Ovary (tissue), 9 donors: ENCODE data around the gene GRID2. TPM values are rescaled to one million over a fixed set of nuclear protein-coding genes. Genes with fewer than 3 reads are reported as not detected.
"Not testable (repeated sequence)": the region's sequence is repeated elsewhere in the genome, so short reads cannot be mapped to it uniquely, and the experiment has no call there.

ENCODE experiments used
- DNase-seq, 5 donors: peaks; one replicate each; pipeline ENCODE4 v3.0.0-alpha.2; 2019 to 2020
- H3K27ac ChIP-seq, 2 donors: fragments of 200-600 bp; one replicate each; pipeline versions ENCODE4 v1.5.1 to v1.8.0; 2019 to 2022
- H3K27me3 ChIP-seq: fragments of 200-600 bp; one replicate; pipeline ENCODE4 v1.8.0; 2022
- H3K36me3 ChIP-seq: fragments of 200-600 bp; sonication (generic); one replicate; pipeline ENCODE4 v1.5.1; 2019
- H3K4me1 ChIP-seq: one replicate; pipeline ENCODE4 v1.8.1; 2013; ENCODE audit warnings: mild to moderate bottlenecking, moderate library complexity; ENCODE audit not compliant: insufficient read depth
- H3K4me3 ChIP-seq: fragments of 200-600 bp; sonication (generic); one replicate; pipeline ENCODE4 v1.5.1; 2017
- H3K9me3 ChIP-seq, 2 donors: fragments of 200-600 bp in 1 of 2; sonication (generic) in 1 of 2; one replicate each; pipeline versions ENCODE4 v1.5.1 to v1.8.1; 2013 to 2019; ENCODE audit warnings: mild to moderate bottlenecking in 1 of 2, moderate library complexity in 1 of 2
- CTCF ChIP-seq, 3 donors: fragments of 450-650 bp in 2 of 3; fragments of 200-600 bp in 1 of 3; IDR thresholded peaks; one replicate each; pipeline versions ENCODE4 v1.5.1 to v1.8.0; 2016 to 2022; ENCODE audit warnings: antibody characterized with exemption in 3 of 3, mild to moderate bottlenecking in 1 of 3
- EP300 ChIP-seq: sonication (generic); formaldehyde crosslinking; IDR thresholded peaks from one replicate; pipeline ENCODE4 v1.6.1; 2017; ENCODE audit warnings: antibody characterized with exemption
- POLR2A ChIP-seq: fragments of 450-650 bp; IDR thresholded peaks from one replicate; pipeline ENCODE4 v1.6.1; 2017; ENCODE audit warnings: antibody characterized with exemption, mild to moderate bottlenecking, moderate library complexity
- WGBS, 3 donors: extraction: QIAGEN DNeasy Blood & Tissue Kit in 1 of 3; methylation state at CpG; one replicate each; pipeline versions ENCODE4 v1.1.5 to v1.1.7; 2013 to 2017; 5-methylcytosine and 5-hydroxymethylcytosine counted together
- intact Hi-C, 4 donors: fragments of 100-400 bp; cut with DNase I; formaldehyde crosslinking; loops; one replicate each; pipeline versions ENCODE4 v1.11.0 to v1.15.1; 2022 to 2023
- polyA plus RNA-seq, 2 donors: library from polyadenylated mRNA; stranded (reverse); fragments of 200-250 nt in 1 of 2; fragments of 350-450 nt in 1 of 2; fragmentation: Illumina TruSeq in 1 of 2; extraction: RNeasy Lipid Tissue Mini Kit (QIAGEN cat#74804) in 1 of 2; gene quantifications; one replicate each; pipeline ENCODE4 v1.2.3, GENCODE V29; 2013 to 2014
- total RNA-seq, 7 donors: library from RNA; depleted of rRNA in 2 of 7; stranded (reverse); fragments of >200 nt in 2 of 7; fragmentation: NEBNext Ultra II Directional in 3 of 7; extraction: Animal tissue kit (Norgen Biotek cat#: 25700) in 3 of 7; gene quantifications; one replicate each; pipeline versions ENCODE4 v1.1.0 to v1.2.4, GENCODE V29; 2016 to 2023
- donor health status: DM: no; HTN: no; CAD: no; lungs with moderate emphysema.
- donor health status: DM: no; HTN: no; CAD: no.
- donor health status: Bipolar disorder and iron deficiency.
- donor health status: DM: yes; HTN: yes; CAD: no.
- donor health status: DM: no; HTN: no; CAD: no.
- donor health status: DM: yes; HTN: yes; CAD: no.

Gene GRID2
- total and polyA plus RNA-seq, 9 donors: 0.65 to 6.8 (median 2.6) TPM

- no peaks in the 10 kb centered on the region for H3K9me3 ChIP-seq
- no peaks in the 10 kb centered on the region for H3K4me1 ChIP-seq
- no peak for DNase-seq
- H3K4me3 ChIP-seq: no peak overlapping the region
- H3K36me3 ChIP-seq: no peaks in the 10 kb centered on the region
- no peaks in the 10 kb centered on the region for H3K27me3 ChIP-seq
- TF ChIP-seq POLR2A: no peak
- no peak for TF ChIP-seq EP300
- TF ChIP-seq CTCF (IDR thresholded peaks at IDR 0.05): no peak
- intact Hi-C loops: no loop called here
- 93 to 94% (median 94%) methylated on average over 3 of the region's 3 CpGs for WGBS, 3 donors
- H3K27ac ChIP-seq: no peak overlapping the region
These were observed 1367.3 kb downstream of the GRID2 start for GRCh38 chr4:93671093-93671492.

DNA sequence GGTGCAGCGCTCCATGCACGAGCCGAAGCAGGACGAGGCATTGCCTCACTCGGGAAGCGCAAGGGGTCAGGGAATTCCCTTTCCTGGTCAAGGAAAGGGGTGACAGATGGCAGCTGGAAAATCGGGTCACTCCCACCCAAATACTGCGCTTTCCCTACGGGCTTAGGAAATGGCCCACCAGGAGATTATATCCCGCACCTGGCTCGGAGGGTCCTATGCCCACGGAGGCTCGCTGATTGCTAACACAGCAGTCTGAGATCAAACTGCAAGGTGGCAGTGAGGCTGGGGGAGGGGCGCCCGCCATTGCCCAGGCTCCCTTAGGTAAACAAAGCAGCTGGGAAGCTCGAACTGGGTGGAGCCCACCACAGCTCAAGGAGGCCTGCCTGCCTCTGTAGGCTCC is 1373.2 kb downstream of the GRID2 start:
- 92 to 95% (median 94%) methylated on average over 15 to 16 of the region's 16 CpGs for WGBS, 3 donors
- not testable (repeated sequence) for H3K9me3 ChIP-seq, H3K4me3 ChIP-seq

DNA sequence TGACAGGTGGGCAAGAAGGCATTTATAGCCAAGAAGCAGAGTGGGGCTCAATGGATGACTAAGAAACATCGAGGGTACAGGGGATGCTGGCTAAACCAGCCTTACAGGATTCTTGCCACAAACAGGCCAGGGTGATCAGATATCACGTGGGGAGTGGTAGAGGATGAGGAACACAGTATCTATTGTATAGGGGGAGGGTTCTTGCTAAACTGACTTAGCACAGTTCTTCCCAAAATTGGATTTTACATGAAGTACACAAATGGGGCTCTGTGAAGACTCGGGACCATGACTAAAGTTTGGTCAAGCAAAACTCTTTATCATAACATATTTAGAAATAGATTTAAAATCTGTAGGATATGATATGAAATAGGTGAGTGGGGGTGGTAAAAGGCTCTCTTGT is 1380.8 kb downstream of the GRID2 start:
- intact Hi-C loops: no loop called here
- Histone ChIP-seq H3K4me3 (no peak overlapping the region), H3K36me3 (no peaks in the 10 kb centered on the region), H3K27ac (no peak overlapping the region), H3K27me3 (no peaks in the 10 kb centered on the region), H3K4me1 (no peaks in the 10 kb centered on the region), H3K9me3 (no peaks in the 10 kb centered on the region)
- 64 to 66% (median 66%) methylated on average over 3 of the region's 3 CpGs for WGBS, 3 donors
- DNase-seq: no peak
- TF ChIP-seq CTCF (IDR thresholded peaks at IDR 0.05): no peak

More for the DNA sequence above, 1373.2 kb downstream of the GRID2 start:
- H3K27me3 ChIP-seq, H3K36me3 ChIP-seq, H3K27ac ChIP-seq, intact Hi-C loops, H3K4me1 ChIP-seq, DNase-seq: not testable (repeated sequence)

DNA sequence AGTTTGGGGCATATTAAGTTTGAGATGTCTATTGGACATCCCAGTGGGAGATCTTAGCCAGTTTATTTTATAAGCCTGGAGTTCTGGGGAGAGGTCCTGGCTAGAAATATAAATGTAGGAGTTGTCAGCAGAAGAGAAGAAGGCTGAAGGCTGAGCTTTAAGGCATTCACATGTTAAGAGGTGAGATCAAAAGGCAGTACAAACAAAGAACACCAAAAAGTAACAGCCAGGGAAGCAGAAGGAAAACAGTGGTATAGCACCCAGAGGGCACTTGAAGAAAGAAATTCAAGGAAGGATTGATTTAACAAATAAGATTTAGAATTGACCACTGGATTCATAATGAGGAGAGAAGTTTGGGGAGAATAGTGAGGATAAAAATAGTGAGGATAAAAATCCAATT is 1383.5 kb downstream of the GRID2 start:
- no peak overlapping the region for H3K4me3 ChIP-seq
- no peaks in the 10 kb centered on the region for H3K36me3 ChIP-seq
- no peaks in the 10 kb centered on the region for H3K9me3 ChIP-seq
- DNase-seq: no peak
- H3K27me3 ChIP-seq: no peaks in the 10 kb centered on the region
- TF ChIP-seq CTCF (IDR thresholded peaks at IDR 0.05) (no peak), POLR2A (no peak), EP300 (no peak)
- no peaks in the 10 kb centered on the region for H3K4me1 ChIP-seq
- H3K27ac ChIP-seq: no peak overlapping the region
- intact Hi-C loops: no loop called here

DNA sequence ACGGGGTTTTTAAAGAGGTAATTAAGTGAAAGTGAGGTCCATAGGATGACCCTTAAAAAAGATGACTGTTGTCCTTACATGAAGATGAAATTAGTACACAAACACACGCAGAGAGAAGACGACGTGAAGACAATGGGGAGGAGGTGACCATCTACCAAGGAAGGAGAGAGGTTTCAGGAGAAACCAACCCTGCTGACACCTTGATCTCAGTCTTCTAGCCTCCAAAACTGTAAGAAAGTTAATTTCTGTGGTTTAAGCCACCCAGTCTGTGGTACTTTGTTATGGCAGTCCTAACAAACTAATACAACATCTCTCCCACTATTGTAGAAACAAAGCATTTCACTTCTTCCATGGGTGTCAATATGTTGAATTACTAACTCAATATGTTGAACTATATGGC is 1385.2 kb downstream of the GRID2 start:
- Histone ChIP-seq H3K27ac (no peak overlapping the region), H3K36me3 (no peaks in the 10 kb centered on the region), H3K4me1 (no peaks in the 10 kb centered on the region), H3K27me3 (no peaks in the 10 kb centered on the region), H3K9me3 (no peaks in the 10 kb centered on the region), H3K4me3 (no peak overlapping the region)
- WGBS, 3 donors: 88 to 95% (median 93%) methylated on average over 4 of the region's 4 CpGs
- no peak for DNase-seq
- intact Hi-C loops: no loop called here
- TF ChIP-seq CTCF (IDR thresholded peaks at IDR 0.05): no peak
- no peak for TF ChIP-seq POLR2A
- no peak for TF ChIP-seq EP300
